Urothelium cell line (cell line): ENCODE measurements around the gene TSACC.

Source experiments
- DNase-seq: peaks from one replicate; pipeline ENCODE4 v3.0.0; 2011; ENCODE audit warnings: low spot score, mixed read lengths
- FAIRE-seq: peaks from 2 replicates; lab custom pipeline; 2011; peaks lifted over from hg19 to GRCh38; lab: Jason Lieb, UNC

The TSACC gene

DNA sequence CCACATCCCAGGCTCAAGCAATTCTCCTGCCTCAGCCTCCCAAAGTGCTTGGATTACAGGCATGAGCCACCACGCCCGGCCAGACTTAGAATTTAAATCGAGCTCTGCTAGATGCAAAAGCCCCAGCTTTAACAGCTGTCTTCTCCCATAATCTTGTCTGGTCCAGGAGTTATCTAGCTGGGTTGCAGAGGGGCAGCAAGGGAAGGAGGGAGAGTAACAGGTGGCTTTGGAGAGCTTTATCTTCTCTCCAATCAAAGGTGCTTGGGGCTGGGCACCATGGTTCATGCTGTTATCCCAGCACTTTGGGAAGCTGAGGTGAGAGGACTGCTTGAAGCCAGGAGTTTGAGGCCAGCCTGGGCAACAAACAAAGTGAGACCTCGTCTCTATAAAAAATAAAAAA is 34.5 kb downstream of the TSACC start:
- no peak for FAIRE-seq
- DNase-seq: no peak

DNA sequence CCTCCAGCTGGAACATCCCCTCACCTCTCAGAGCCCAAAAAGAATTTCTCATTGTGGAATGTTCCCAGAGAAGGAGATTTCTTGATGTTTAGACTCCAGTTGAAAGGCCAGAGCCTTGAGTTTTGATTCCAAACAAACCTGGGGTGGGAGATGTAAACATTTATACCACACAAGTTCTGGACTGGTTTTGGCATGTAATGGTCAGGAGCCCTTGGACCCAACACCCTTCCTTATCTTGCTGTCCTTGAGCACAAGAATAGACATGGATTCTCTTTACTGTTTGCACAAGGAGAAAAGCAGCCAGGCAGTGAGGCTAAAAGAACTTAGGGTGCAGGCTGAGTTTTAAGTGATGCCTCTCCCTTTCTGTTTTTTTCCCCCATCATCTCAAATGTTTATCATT is 35.2 kb downstream of the TSACC start:
- FAIRE-seq (no peak), DNase-seq (no peak)

DNA sequence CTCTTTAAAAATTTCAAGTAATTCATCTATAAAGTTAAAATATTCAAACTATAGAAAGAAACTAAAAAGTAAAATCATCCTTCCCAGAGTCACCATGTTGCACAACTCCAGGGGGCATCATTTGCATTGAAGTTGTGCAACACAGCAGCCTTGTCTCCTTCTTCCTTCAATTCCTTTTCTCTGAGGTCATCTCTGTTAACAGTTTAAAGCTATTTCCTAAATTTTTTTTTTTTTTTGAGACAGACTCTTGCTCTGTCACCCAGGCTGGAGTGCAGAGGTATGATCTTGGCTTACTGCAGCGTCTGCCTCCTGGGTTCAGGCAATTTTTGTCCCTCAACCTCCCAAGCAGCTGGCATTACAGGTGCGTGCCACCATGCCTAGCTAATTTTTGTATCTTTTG is 37.8 kb downstream of the TSACC start:
- DNase-seq (no peak), FAIRE-seq (no peak)

DNA sequence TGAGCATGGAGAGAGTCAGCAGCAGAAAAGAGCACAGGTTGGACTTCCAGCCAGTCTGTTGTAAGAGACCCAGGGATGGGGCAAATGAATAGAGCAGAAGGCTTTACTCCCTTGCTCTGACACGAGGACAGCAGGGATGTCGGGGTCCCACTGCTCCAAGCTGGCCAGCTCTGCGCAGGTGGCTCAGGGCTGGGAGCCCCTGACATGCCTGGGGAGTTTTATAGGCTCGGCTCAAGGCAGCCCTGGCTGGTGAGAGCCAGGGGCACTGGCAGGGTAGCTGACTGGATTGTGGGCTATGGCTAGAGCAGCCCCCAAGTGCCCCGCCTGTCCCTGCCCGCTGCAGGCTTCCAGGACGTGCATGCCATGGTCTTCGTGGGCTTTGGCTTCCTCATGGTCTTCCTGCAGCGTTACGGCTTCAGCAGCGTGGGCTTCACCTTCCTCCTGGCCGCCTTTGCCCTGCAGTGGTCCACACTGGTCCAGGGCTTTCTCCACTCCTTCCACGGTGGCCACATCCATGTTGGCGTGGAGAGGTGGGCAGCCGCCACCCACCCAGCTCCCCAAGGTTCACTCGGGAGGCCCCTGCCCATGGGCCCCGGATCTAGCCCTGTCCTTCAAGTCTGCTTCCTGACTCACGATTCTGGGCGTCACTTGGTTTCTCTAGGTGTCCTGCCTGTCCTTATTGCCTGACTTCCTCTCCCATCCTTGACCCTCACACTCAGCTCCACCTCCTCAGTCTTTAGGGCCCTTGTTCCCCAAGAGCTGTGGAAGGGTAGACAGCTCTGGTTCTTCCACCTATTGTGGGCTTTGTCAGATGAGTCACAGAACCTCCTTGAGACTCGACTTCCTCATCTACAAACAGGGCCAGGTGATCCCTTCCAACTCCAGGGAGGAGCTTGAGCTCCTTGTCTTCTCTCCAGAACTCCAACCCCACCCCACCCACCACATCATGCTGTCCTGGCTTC is 38.9 kb downstream of the TSACC start:
- DNase-seq (no peak), FAIRE-seq (no peak)

DNA sequence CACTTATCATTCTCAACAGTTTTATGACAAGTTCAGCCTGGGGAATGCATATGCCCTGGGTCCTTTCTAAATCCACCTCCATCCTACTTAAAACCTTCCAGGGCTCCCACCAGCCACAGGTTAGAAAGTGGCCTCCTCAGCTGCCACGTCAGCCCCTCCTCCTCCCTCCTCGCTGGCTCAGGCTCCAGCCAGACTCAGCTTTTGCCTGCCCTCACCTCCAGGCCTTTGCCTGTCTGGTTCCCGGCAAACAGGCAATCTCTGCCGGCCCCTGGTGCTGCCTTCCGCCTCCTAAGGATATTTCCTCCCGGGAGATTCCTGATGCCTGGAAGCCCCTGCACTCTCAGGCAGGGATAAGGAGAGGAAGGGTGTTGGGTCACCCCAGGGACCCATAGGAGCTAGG is 40.2 kb downstream of the TSACC start:
- DNase-seq (no peak), FAIRE-seq (no peak)

DNA sequence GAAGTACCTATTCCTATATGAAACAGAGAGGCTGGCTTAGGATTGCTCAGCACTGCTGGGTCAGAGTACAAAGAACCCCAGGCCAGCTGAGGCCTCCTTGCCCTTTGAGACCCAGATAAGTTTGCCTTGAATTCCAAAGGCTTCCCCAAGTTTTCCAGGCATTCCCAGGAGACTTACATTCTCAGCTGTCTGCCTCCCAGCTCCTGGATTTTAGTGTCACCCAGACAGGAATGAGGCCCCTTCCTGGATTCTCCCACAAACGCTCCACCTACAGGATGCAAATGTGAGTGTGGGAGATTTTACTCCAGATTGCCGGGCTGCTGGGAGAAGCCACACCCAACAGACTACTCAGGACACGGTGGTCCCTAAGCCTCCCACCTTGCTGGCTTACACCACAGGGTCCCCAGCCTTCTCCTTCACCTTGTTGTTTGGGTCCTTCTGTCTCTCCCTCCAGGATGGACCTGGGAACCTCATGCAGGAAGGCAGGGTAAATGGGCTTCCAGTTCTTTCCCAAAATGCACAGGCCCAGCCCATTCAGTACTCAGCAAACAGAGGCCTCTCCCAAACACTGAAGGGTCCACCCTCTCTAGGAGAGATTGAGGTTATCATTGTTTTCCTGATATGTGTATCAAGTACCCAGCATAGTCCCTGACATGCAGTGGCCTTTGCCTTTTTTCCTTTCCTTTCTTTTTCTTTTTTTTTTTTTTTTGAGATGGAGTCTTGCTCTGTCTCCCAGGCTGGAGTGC is 41.3 kb downstream of the TSACC start:
- DNase-seq (peak; percentile 44), FAIRE-seq (no peak)

DNA sequence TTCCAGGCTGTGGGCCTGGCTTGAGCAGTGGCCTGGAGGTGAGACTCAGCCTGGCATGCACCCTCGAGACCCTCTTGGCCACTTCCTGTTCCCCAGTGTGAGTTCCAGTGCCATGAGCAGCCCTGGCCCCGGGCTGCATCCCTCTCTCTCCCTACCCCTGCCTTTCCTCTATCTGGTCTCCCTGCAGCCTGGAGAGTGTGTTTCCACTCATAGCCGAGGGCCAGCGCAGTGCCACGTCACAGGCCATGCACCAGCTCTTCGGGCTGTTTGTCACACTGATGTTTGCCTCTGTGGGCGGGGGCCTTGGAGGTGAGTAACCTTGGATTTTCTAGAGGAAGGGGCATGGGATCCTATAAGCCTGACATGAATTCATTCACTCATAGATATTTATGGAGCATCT is 44.2 kb downstream of the TSACC start:
- FAIRE-seq: no peak
- DNase-seq: no peak

DNA sequence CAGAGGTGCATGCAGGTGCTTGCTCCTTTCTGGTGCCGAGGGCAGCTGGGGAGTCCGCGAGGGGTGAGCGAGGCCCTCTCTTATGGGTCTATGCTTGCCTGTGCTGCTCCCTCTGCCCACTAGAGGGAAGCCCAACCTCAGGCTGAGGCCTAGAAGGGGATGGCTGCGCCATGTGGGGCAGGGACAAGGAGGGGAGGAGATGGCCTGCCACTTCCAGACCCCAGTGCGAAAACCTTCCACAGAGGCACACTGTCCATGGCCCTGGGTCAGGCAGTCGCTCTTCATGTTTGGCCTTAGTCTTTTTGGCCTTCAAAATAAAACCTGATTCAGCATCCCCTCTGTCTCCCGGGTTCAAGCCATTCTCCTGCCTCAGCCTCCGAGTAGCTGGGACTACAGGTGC is 44.7 kb downstream of the TSACC start:
- peak; percentile 80 for DNase-seq
- FAIRE-seq: no peak

DNA sequence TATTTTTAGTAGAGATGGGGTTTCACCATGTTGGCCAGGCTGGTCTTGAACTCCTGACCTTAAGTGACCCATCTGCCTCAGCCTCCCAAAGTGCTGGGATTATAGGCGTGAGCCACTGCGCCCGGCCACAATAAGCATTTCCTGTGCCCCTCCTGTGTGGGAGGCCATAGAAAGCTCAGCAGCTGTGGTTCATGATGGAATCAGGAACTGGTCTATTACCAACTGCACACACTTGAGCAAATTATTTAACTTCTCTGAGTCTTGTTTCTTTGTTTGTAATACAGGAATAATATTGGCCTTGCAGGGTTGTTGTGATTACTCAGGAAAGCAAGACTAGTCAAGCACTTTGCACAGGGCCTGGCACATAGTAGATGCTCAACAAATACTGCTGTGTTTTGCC is 45.7 kb downstream of the TSACC start:
- FAIRE-seq: no peak
- no peak for DNase-seq

DNA sequence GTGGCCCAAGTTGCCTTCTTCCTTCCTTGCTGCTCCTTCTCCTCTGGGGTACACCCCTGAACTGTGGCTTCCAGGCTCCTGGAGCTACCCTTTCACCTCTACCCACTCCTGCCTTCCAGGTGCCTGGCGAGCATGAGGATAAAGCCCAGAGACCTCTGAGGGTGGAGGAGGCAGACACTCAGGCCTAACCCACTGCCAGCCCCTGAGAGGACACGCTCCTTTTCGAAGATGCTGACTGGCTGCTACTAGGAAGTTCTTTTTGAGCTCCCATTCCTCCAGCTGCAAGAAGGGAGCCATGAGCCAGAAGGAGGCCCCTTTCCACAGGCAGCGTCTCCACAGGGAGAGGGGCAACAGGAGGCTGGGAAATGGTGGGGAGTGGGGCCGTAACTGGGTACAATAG is 46.3 kb downstream of the TSACC start:
- FAIRE-seq (no peak), DNase-seq (no peak)

DNA sequence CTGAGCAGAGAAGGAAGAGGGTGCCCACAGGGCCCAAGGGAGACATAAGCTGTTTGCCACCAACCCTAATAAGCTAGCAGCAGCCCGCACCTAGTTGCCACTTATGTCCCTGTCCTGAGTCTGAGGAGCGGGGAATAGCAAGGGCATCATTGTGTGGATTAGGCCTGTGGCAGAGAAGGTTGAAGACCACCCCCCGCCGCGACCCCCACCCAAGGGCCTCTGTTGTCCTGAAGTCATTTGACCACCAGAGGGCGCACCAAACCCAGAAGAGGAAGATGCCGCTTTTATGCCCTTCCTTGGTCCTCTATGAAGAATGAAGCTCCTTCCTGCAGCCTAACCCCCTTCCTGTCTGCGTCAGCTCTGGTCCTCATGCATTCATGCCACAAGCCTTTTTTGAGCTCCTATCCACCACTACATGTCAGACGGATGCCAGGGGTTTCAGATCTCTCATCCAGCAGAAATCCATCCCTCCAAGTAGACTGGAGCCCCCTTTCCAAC is 47.3 kb downstream of the TSACC start:
- FAIRE-seq (no peak), DNase-seq (peak; percentile 76)

DNA sequence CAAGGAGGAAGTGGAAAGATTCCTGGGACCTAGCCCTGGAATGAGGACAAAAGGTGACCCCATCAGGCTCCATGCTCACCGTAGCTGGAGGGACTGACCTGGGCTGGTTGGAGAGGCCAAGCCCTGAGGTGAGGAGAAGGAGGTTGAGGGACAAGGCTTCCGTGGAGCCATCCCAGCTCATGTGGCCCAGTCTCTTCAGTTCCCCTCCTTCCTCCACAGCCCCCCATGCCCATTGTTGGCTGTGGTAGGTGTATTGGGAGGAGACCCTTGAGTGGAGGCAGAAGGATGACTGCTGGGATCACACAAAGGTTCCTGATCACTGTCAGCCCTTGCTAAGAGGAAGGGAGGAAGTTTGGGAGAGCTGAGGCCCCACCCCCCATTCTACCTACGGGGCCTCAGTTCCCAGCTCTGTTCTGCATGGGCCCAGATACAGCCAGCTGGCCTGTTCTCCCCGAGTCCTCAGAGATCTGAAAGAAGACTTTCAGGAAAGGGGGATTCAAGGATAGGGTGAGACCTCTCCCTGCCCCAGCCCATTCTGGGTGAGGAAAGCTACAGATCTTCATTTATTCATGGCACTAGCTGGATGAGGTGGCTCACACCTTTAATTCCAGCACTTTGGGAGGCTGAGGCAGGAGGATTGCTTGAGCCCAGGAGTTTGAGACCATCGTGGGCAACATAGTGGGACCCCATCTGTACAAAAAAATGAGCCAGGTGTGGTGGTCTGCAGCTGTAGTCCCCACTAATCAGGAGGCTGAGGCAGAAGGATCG is 48.0 kb downstream of the TSACC start:
- DNase-seq (no peak), FAIRE-seq (no peak)

DNA sequence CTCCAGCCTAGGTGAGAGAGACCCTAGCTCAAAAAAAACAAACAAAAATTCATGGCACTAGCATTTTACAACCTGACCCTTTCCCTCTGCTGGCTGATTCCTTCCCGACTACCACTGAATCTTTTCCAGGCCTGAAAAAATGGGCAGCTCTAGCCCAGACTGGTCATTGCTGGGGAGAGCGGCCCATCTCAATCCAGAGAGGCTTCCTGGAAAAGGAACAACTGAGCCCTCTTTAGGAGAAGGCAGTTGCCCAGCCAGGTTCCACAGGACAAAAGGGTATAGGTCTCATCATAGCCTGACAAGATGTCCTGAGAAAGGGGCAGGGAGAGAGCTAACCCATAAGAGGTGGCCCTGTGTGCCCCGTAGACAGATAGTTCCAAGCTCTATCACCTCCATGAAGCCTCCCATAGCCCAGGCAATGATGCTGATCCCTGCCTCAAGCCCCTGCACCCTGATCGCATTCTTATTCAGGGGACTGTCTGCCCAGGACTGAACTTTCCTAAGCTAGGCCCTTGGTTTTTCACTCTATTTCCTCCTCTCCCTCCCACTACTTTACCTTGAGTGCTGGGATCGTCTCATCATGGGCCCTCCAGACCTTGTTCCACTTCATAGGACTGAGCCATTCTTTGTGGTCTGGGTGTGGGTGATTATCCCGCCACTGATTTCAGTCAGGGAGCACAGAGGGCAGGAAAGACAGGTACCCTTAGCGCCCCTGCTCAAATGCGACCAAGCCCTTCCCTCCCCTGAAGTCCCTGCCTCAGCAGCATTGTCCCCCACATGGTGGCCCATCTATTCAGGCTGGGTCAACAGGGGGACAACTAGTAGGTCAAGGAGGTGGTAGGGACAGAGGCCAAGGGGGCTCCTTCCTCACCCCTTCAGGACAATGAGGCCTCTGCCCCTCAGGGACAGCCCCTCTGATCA is 48.9 kb downstream of the TSACC start:
- no peak for DNase-seq
- FAIRE-seq: no peak

DNA sequence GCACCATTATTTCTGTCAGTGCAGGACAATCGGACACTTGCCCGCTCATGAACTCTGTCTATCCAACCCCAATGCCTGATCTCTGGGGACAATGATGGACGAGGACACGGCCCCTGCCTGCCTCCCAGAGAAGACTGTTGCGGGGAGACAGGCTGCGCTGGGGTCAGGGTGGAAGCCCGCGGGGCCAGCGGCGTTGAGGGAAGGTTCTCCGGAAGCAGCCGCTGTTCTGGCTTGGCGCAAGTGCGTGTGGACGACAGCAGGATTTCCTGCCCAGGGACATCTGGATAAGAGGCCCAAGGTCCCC is 49.5 kb downstream of the TSACC start:
- no peak for DNase-seq
- FAIRE-seq: no peak

DNA sequence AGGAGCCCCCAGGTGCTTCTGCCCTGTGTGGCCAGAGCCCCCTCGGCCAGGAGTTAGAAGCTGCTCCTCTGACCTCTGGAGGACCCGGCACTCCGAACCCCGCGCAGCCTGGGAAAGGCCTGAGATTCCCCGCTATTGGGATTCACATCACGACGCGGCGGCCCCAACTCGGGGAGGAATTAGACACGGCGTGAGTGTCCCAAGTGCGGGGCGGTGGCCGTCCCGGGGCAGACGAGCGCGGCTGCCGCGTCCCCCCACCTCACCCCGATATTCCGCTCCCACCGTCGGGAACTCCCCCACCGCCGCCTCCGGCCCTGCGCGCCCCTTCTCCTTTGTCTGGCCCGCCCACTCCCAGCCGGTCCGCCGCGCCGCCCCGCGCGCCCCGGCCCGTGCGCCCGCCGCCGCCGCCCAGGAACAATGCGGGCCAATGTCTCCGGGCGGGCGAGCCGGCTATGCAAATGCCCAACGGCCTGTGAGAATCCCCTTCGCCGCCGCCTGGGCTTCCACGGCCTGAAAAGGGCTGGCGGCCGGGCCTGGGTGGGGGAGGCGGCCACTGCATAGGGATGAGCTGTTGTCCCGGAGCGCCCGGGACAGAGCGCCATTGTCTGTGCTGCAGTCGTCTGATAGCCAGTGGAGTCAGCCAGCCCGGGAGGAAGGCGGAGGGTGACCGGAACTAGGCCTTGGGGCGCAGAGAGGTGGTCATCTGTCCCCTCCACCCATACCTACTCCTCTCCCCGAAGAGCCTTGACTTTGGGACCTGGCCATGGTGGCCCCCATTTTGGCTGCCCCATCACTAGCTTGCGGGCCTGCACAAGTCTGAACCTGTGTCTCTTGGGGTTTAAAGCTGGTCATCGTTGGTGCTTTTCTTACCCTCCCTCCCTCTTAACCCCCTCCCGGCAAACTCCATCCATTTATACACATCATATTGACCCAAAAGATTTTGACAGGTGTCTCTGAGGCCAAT is 50.1 kb downstream of the TSACC start:
- DNase-seq (no peak), FAIRE-seq (no peak)

DNA sequence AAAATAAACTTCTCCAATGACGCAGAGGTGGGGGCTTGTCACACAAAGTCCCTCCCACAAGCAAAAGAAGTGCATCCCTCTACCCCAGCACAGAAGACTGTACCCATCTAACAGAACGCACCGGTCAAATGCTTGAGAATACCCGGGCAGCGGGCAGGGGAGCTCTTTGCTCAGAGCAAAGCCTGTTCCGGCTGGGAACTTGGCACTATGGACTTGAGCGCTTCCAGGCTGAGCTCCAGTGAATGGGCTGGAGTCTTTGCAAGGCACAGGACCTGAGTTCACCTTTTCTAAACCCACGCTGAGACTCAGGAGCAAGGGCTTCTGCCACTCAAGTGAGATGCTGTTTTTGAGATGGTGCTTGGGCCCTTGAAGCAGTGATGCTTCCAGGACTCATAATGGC is 51.0 kb downstream of the TSACC start:
- DNase-seq (no peak), FAIRE-seq (no peak)

DNA sequence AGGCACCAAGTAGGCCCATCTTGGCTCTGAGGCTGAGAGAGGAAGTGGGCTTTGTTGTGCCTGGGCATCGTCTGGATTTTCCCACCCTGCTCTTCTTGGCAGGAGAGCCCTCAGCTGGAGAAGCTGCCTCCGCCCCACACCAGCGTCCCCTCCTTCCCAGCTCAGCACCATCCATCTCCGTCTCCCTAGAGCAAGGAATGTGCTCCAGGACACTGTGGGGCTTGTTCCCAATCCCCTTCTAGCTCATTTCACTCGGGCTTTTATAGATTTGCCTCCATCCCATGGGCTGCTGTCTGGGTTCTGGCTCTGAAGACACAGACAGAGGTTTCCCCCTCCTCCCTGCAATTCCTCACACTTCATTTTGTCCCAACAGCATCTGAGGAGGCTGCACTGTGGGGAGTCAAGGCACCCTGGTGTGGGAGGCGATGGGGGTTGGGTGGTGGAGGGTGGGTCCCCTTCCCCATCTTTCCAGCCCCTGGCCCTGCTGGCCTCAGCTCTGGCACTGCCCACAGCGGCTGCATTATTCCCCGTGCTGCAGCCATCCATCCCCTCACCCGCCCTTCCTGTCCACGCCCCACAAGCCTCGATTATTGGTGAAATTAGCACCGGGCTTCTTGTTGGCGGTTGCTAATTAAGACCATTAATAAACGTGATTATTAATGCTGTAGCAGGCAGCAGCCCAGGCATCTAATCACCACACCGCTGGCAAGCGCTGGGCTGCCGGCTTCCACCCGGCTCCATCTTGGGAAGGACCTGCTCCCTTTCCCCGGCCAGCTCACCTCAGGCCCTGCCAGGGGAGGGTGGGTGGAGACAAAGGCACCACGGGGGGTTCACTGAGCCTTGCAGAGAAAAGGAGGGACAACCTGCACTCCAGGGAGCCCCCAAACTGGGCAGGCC is 52.4 kb downstream of the TSACC start:
- DNase-seq: no peak
- no peak for FAIRE-seq

DNA sequence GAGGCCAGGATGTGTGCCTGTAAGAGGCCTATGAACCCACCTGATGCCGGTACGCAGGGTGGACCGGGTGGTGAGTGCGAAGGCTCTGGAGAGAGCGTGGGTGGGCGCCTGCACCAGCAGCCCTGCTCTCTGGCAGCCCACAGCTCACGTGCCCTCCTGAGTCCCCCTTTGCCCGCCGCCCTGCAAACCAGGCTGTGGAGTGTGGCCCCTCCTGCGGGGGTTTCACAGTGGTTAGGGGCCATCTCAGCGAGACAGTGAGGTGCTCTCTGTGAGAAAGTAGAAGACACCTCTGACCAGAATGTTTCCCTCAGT is 53.0 kb downstream of the TSACC start:
- DNase-seq: no peak
- FAIRE-seq: no peak
